BJ (cell line): Measurements from ENCODE around the gene SLC6A6. TPM values are rescaled to one million over a fixed set of nuclear protein-coding genes. Genes with fewer than 3 reads are reported as not detected.
"Not testable (repeated sequence)": the region's sequence is repeated elsewhere in the genome, so short reads cannot be mapped to it uniquely, and the experiment has no call there.

Experiments used
- CTCF ChIA-PET: fragments of 350-600 bp; formaldehyde crosslinking; extraction: SDS; loops from one replicate; lab custom pipeline; 2021; ENCODE audit warnings: antibody characterized with exemption, inconsistent platforms; lab: Yijun Ruan, JAX
- POLR2A ChIA-PET: fragments of 300-600 bp; sonication (Branson Sonifier 250); formaldehyde crosslinking; extraction: SDS; loops from one replicate; lab custom pipeline; 2021; ENCODE audit warnings: antibody characterized with exemption; lab: Charles Lee
- DNase-seq: peaks from one replicate; pipeline ENCODE4 v3.0.0-alpha.2; 2011; ENCODE audit warnings: low read depth
- H3K27me3 ChIP-seq: 2 replicates; pipeline ENCODE4 v1.6.0; 2011; ENCODE audit warnings: low read length; ENCODE audit not compliant: control insufficient read depth, insufficient read depth
- H3K36me3 ChIP-seq: 2 replicates; pipeline ENCODE4 v1.5.1; 2011; ENCODE audit warnings: low read length; ENCODE audit not compliant: control insufficient read depth, insufficient read depth
- H3K4me3 ChIP-seq: 2 replicates; pipeline ENCODE4 v1.5.1; 2011; ENCODE audit warnings: low read depth, mild to moderate bottlenecking, control low read depth, low read length
- polyA plus RNA-seq: library from polyadenylated mRNA; depleted of rRNA; stranded (reverse); fragments of >200 nt; gene quantifications from 2 replicates; pipeline ENCODE4 v1.2.3, GENCODE V29; 2011
- TF ChIP-seq, protein P1 (sequence below): IDR thresholded peaks from 2 replicates; pipeline ENCODE4 v1.5.1; 2011; ENCODE audit warnings: low read depth, mild to moderate bottlenecking, control low read depth, inconsistent platforms, low read length, moderate library complexity; ENCODE audit not compliant: insufficient read depth

The SLC6A6 gene
- polyA plus RNA-seq, 1 experiment = 114 TPM

DNA sequence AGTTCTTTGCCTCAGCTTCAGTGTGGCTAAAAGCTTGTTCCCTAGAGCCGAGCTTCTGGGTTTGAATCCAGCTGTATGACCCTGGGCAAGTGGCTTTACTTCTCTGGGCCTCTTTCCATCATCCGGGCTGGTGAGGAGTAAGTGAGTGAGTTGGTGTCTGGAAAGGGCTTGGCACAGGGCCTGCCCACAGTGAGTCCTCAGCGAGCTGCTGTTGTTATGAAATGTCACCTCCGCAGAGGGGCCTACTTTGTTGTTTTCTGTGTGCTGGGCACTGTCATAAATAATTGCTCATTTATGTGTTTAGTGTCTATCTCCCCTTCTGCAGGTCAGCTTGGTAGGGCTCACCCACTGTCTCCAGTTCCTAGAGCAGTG, 31.7 kb downstream of the SLC6A6 start:
- TF ChIP-seq, protein P1, sequence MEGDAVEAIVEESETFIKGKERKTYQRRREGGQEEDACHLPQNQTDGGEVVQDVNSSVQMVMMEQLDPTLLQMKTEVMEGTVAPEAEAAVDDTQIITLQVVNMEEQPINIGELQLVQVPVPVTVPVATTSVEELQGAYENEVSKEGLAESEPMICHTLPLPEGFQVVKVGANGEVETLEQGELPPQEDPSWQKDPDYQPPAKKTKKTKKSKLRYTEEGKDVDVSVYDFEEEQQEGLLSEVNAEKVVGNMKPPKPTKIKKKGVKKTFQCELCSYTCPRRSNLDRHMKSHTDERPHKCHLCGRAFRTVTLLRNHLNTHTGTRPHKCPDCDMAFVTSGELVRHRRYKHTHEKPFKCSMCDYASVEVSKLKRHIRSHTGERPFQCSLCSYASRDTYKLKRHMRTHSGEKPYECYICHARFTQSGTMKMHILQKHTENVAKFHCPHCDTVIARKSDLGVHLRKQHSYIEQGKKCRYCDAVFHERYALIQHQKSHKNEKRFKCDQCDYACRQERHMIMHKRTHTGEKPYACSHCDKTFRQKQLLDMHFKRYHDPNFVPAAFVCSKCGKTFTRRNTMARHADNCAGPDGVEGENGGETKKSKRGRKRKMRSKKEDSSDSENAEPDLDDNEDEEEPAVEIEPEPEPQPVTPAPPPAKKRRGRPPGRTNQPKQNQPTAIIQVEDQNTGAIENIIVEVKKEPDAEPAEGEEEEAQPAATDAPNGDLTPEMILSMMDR = no peak
- POLR2A ChIA-PET = no interaction called here
- Histone ChIP-seq H3K4me3 (no peak overlapping the region), H3K27me3 (no peaks in the 10 kb centered on the region), H3K36me3 (peaks cover 8% of the 10 kb centered on the region; the same call in 1 of the 2 replicates)
- CTCF ChIA-PET = interaction anchor here (0.6 to 1.1 kb wide), 2 partner anchors 32 to 1034 kb away, joined by 3 read pairs; partner anchors contain the start of gene SLC6A6
- DNase-seq = no peak

DNA sequence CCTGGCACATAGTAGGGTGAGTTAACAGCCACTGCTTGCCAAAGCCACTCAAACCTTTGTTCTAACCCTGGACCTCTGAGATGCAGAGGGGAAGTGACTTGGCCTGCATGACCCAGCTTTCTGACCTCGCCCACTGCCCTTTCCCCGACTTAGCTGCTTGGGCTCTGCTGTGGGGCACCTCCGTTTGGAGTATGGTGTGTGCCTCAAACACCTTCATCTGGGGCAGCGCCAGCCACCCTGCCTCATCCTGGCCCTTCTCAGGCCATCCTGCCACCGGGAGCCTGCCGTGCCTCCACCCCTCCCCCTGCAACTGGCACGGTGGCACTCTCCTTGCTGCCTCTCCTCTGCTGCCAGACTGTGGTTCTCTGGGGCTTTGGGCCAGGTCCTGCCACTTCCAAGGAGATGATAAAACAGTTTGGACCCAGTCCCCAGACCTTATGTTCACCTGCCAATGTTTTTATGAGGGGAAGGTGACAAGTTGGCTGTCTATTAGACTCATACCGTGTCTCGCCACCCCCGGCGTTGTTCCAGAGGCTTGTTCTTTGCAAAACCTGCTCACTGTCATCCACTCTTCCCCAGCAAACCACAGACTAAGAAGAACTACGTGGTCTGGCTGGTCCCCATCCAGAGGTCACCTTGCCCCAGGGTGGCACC, 32.2 kb downstream of the SLC6A6 start:
- Histone ChIP-seq H3K27me3 (no peaks in the 10 kb centered on the region), H3K4me3 (no peak overlapping the region), H3K36me3 (peaks cover 8% of the 10 kb centered on the region; the same call in 1 of the 2 replicates)
- POLR2A ChIA-PET = no interaction called here
- no peak for DNase-seq
- TF ChIP-seq, protein P1 = no peak
- CTCF ChIA-PET = interaction anchor here (1.1 kb wide), 1 partner anchor 32 kb away, joined by 3 read pairs; the partner anchor contains the start of gene SLC6A6

DNA sequence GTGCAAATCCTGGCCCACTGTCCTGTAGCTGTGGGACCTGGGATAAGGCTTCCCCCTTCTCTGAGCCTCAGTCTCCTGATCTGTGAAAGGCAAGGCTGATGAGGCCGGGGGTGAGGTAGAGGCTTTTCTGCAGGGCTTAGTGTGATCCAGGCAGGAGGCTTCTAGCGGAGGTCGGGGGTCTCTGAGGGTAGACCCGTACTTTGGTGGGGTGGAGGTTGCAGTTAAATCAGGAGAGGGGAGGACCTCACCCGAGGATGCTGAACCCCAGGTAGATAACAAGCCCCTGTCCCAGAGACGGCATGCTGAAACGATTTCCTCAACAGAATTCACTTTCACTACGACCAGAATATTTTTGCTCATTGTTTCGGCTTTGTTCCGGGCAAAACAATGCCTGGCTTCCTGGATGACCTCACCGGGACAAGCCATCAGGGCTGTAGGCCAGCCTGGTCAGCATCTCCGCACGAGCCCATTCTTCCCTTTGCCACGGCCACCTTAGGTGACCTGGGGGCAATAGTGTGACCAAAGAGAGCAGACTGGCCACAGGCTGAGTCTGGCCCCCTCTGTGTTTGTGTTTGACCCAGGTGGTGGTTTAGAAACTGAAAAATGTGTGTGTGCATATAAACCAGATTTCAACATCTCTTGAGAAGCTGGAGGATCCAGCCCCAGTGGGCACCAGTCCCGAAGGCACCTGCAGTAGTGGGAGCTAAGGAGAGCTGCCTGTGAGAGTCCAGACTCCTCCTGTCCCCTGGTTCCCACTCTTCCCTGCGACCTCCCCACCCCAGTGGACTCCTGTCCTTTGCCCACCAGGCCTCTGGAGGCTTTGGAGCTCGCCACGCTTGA, 33.0 kb downstream of the SLC6A6 start:
- no peak for DNase-seq
- TF ChIP-seq, protein P1 = no peak
- ChIA-PET CTCF (interaction anchor here (0.8 to 0.9 kb wide), 3 partner anchors 17 to 26 kb away, joined by 3 read pairs; no protein-coding TSS in a partner anchor), POLR2A (interaction anchor here (0.7 kb wide), 1 partner anchor 37 kb away, joined by 6 read pairs; no protein-coding TSS in a partner anchor)
- H3K4me3 ChIP-seq = no peak overlapping the region
- no peaks in the 10 kb centered on the region for H3K27me3 ChIP-seq
- H3K36me3 ChIP-seq = peaks cover 8% of the 10 kb centered on the region; the same call in 1 of the 2 replicates

DNA sequence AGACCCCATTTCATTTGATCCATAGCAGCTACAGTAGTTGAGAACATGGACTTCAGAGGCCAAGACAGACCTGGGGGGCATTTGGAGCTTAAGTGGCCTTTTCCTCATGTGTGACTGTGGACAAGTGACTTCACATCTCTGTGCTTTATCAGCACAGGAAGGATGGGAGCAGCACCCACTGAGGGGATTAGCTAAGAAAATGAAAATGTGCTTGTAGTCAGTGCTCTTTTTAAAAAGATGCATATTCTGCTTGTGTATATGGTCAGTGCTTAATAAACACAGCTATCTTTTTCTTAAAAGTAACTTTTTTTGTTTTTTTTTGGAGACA, 34.5 kb downstream of the SLC6A6 start:
- Histone ChIP-seq H3K36me3 (peaks cover 10% of the 10 kb centered on the region; the same call in 1 of the 2 replicates), H3K4me3 (no peak overlapping the region), H3K27me3 (no peaks in the 10 kb centered on the region)
- DNase-seq = no peak
- CTCF ChIA-PET = interaction anchor here (2.3 kb wide), 1 partner anchor 16 kb away, joined by 6 read pairs; no protein-coding TSS in a partner anchor
- TF ChIP-seq, protein P1 = no peak
- POLR2A ChIA-PET = no interaction called here

DNA sequence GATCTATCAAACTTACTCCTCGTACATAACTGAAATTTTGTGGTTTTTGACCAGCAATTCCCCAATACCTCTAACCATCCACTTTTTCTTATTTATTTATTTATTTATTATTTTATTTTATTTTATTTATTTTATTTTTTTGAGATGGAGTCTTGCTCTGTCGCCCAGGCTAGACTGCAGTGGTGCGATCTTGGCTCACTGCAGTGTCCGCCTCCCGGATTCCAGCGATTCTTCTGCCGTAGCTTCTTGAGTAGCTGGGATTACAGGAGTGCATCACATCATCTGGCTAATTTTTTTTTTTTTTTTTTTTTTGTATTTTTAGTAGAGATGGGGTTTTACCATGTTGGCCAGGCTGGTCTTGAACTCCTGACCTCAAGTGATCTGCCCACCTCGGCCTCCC, 35.3 kb downstream of the SLC6A6 start:
- POLR2A ChIA-PET, H3K4me3 ChIP-seq, H3K27me3 ChIP-seq, DNase-seq: not testable (repeated sequence)
- CTCF ChIA-PET = interaction anchor here (2.3 kb wide), 1 partner anchor 15 kb away, joined by 6 read pairs; no protein-coding TSS in a partner anchor
- peaks cover 10% of the 10 kb centered on the region for H3K36me3 ChIP-seq
